HPDE6-E6E7 (cell line): ENCODE measurements around the gene LTC4S.
A peak's percentile ranks its signal among the peaks of the same experiment; 100 is the strongest.
"Not testable (repeated sequence)": the region's sequence is repeated elsewhere in the genome, so short reads cannot be mapped to it uniquely, and the experiment has no call there.

ENCODE experiments used
- DNase-seq: peaks from one replicate; pipeline ENCODE4 v3.0.0; 2011; ENCODE audit warnings: missing footprints; ENCODE audit errors: extremely low spot score

LTC4S gene

GRCh38 chr5:179793468-179794139 lies at the start of gene LTC4S:
Gene LTC4S, plus strand, starts transcription at chr5:179793986. Its CDS starts 95 bp downstream, at chr5:179794081.
- DNase-seq, result no peak

- DNase-seq, result not testable (repeated sequence)
Measured at GRCh38 chr5:179744106-179744505, 49.7 kb upstream of the LTC4S start.

GRCh38 chr5:179746872-179747271 lies 46.9 kb upstream of the LTC4S start:
- DNase-seq, result no peak

- DNase-seq, result no peak
Measured at GRCh38 chr5:179747811-179748210, 46.0 kb upstream of the LTC4S start.

- no peak for DNase-seq
Measured at GRCh38 chr5:179749857-179750508, 43.8 kb upstream of the LTC4S start.

- no peak for DNase-seq
Measured at GRCh38 chr5:179753971-179754370, 39.8 kb upstream of the LTC4S start.

- no peak for DNase-seq
Measured at GRCh38 chr5:179755022-179755421, 38.8 kb upstream of the LTC4S start.

- no peak for DNase-seq
Measured at GRCh38 chr5:179758955-179759354, 34.8 kb upstream of the LTC4S start.

GRCh38 chr5:179759581-179760551 lies 33.9 kb upstream of the LTC4S start:
- DNase-seq, result no peak

- peak; percentile 20 for DNase-seq
Measured at GRCh38 chr5:179762079-179762780, 31.6 kb upstream of the LTC4S start.

GRCh38 chr5:179762781-179763176 lies 31.0 kb upstream of the LTC4S start:
- DNase-seq, result peak; percentile 50

GRCh38 chr5:179763215-179763945 lies 30.4 kb upstream of the LTC4S start:
- DNase-seq, result peak; percentile 57

GRCh38 chr5:179764056-179764455 lies 29.7 kb upstream of the LTC4S start:
- DNase-seq, result no peak

- DNase-seq, result peak; percentile 81
Measured at GRCh38 chr5:179765400-179765799, 28.4 kb upstream of the LTC4S start.

GRCh38 chr5:179766021-179766725 lies 27.6 kb upstream of the LTC4S start:
- DNase-seq, result no peak

GRCh38 chr5:179766726-179767455 lies 26.9 kb upstream of the LTC4S start:
- DNase-seq, result no peak

GRCh38 chr5:179767496-179768100 lies 26.2 kb upstream of the LTC4S start:
- no peak for DNase-seq

GRCh38 chr5:179768326-179769085 lies 25.3 kb upstream of the LTC4S start:
- no peak for DNase-seq
